ENCODE measurements around the gene PDCL2. TPM values are rescaled to one million over a fixed set of nuclear protein-coding genes. Genes with fewer than 3 reads are reported as not detected.

Gene PDCL2
- total and polyA plus RNA-seq, 10 of the 15 experiments (the other 5 are each of a cell fraction or from before 2014, with no cell fraction given), result not detected

DNA sequence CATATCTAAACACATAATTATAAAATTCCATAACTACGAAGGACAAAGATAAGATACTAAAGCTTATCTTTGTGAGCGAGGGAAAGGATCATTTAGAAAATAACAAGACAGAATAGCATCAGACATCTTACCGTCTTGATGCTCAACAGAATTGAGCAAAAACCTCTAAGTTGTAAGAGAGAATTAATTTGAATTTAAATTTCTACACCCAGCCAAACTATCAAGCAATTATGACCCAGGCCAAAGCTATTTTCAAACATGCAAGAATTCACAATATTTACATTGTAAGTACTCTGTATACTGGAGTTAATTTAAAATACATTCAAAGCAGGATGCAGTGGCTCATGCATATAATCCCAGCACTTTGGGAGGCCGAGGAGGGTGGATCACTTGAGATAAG is 61.9 kb downstream of the PDCL2 start:
- BruUV-seq (replicated peaks), result no TSS peak
- Histone ChIP-seq H3K4me1 (ENCODE audit: control insufficient read depth, insufficient read depth, low read length) (no peaks in the 10 kb centered on the region), H3K79me2 (ENCODE audit: control insufficient read depth, insufficient read depth, low read length) (peaks cover 7% of the 10 kb centered on the region), H3K27ac (ENCODE audit: control insufficient read depth, insufficient read depth) (no peak overlapping the region), H3K36me3 (ENCODE audit: control insufficient read depth in 2 of 2, insufficient read depth in 2 of 2, low read length in 1 of 2) (no peaks in the 10 kb centered on the region; a peak in 1 of 4 replicates), H3K9ac (ENCODE audit: control insufficient read depth, insufficient read depth, low read length) (no peak overlapping the region), H2AFZ (ENCODE audit: control insufficient read depth, low read depth, low read length) (no peak overlapping the region), H3K27me3 (replicated peaks in 1 of 2; ENCODE audit: control insufficient read depth in 2 of 2, insufficient read depth in 2 of 2, low read length in 1 of 2) (no peaks in the 10 kb centered on the region), H3K4me2 (ENCODE audit: control insufficient read depth, insufficient read depth) (no peak overlapping the region), H4K20me1 (ENCODE audit: control insufficient read depth, insufficient read depth) (no peaks in the 10 kb centered on the region), H3K9me3 (replicated peaks; ENCODE audit: control insufficient read depth, insufficient read depth, low read length) (peaks cover 5% of the 10 kb centered on the region; the same call in 2 of the 3 replicates), H3K4me3 (no peak overlapping the region)
- ChIA-PET POLR2A (no interaction called here), CTCF (interaction anchor here (1.1 to 1.5 kb wide), 2 partner anchors 19 to 46 kb away, joined by 3 read pairs; no protein-coding TSS in a partner anchor), SMC1A (ENCODE audit: uncharacterized antibody, unreplicated experiment) (interaction anchor here (1.5 to 1.6 kb wide), 2 partner anchors 12 kb away, joined by 3 to 6 read pairs; no protein-coding TSS in a partner anchor), RAD21 (ENCODE audit: unreplicated experiment) (interaction anchor here (1.0 kb wide), 1 partner anchor 16 kb away, joined by 3 read pairs; no protein-coding TSS in a partner anchor)
- TF ChIP-seq LARP7 (IDR thresholded peaks at IDR 0.05) (no peak), TARDBP (IDR thresholded peaks at IDR 0.05; ENCODE audit: borderline replicate concordance) (no peak), MEF2A (IDR thresholded peaks at IDR 0.05; ENCODE audit: insufficient read depth, low read depth, low read length) (no peak), SPI1 (IDR thresholded peaks at IDR 0.05; ENCODE audit: borderline replicate concordance, insufficient read depth, low read depth, low read length) (no peak), HDAC6 (IDR thresholded peaks at IDR 0.05; ENCODE audit: unreplicated experiment) (no peak), CREM (IDR thresholded peaks at IDR 0.05; ENCODE audit: low read depth) (no peak), MYC (IDR thresholded peaks at IDR 0.05; ENCODE audit: insufficient read depth, insufficient read length, insufficient replicate concordance, low read length, severe bottlenecking) (no peak), TAF1 (IDR thresholded peaks at IDR 0.05; ENCODE audit: borderline replicate concordance, low read depth, low read length) (no peak), RAD51 (IDR thresholded peaks at IDR 0.05) (no peak), SUPT20H (IDR thresholded peaks at IDR 0.05; ENCODE audit: borderline replicate concordance, control insufficient read depth, low read depth, low read length) (no peak), IRF4 (IDR thresholded peaks at IDR 0.05; ENCODE audit: low read depth, low read length) (no peak)
- DNase-seq (ENCODE audit: low read depth, low spot score), result no peak
- in situ Hi-C loops (cut with MboI), result no loop called here
- FAIRE-seq, result no peak
- no peak for ATAC-seq
- intact Hi-C loops (cut with micrococcal nuclease; ENCODE audit: unreplicated experiment), result no loop called here
- 99% methylated on average over 4 of the region's 4 CpGs for WGBS (ENCODE audit: insufficient coverage, insufficient replicate concordance, low lambda C conversion rate, missing lambda C conversion rate)
